ENCODE results near the gene PDILT. TPM values are rescaled to one million over a fixed set of nuclear protein-coding genes. Genes with fewer than 3 reads are reported as not detected.

Gene PDILT
- total RNA-seq, 1 donor from 2014 or later: not detected

- DNase-seq (no peak), ATAC-seq (no peak)
- intact Hi-C loops (cut with micrococcal nuclease): no loop called here
Observed at GRCh38 chr16:20410121-20410723, 5.7 kb upstream of the PDILT start.

GRCh38 chr16:20409398-20410120 is 5.0 kb upstream of the PDILT start, which contains the start of gene ACSM5:
TSS of gene ACSM5 (plus strand) at chr16:20409534. CDS start at chr16:20411485, 1,951 bp downstream.
- peak; percentile 75 for ATAC-seq

GRCh38 chr16:20402651-20403050 is 1.9 kb downstream of the PDILT start:
- intact Hi-C loops (cut with micrococcal nuclease): no loop called here
- ATAC-seq: no peak
- DNase-seq: no peak

More at GRCh38 chr16:20409398-20410120, 5.0 kb upstream of the PDILT start, which contains the start of gene ACSM5:
- DNase-seq: peak; percentile 64
- intact Hi-C loops (cut with micrococcal nuclease): no loop called here

GRCh38 chr16:20401475-20402016 is 3.0 kb downstream of the PDILT start:
- ATAC-seq (no peak), DNase-seq (no peak)
- intact Hi-C loops (cut with micrococcal nuclease): no loop called here

- intact Hi-C loops (cut with micrococcal nuclease): no loop called here
- ATAC-seq: no peak
- DNase-seq: no peak
Observed at GRCh38 chr16:20401066-20401465, 3.5 kb downstream of the PDILT start.

- DNase-seq (no peak), ATAC-seq (no peak)
- intact Hi-C loops (cut with micrococcal nuclease): no loop called here
Observed at GRCh38 chr16:20399185-20399584, 5.4 kb downstream of the PDILT start.

GRCh38 chr16:20398603-20399002 is 5.9 kb downstream of the PDILT start:
- ATAC-seq: no peak
- DNase-seq: no peak

GRCh38 chr16:20397468-20398074 is 7.0 kb downstream of the PDILT start:
- no peak for ATAC-seq
- no peak for DNase-seq
- intact Hi-C loops (cut with micrococcal nuclease): no loop called here

More at GRCh38 chr16:20398603-20399002, 5.9 kb downstream of the PDILT start:
- intact Hi-C loops (cut with micrococcal nuclease): no loop called here

GRCh38 chr16:20396846-20397467 is 7.6 kb downstream of the PDILT start:
- intact Hi-C loops (cut with micrococcal nuclease): no loop called here
- ATAC-seq (no peak), DNase-seq (no peak)

GRCh38 chr16:20395946-20396345 is 8.6 kb downstream of the PDILT start:
- no peak for DNase-seq
- no peak for ATAC-seq
- intact Hi-C loops (cut with micrococcal nuclease): no loop called here

GRCh38 chr16:20393801-20394577 is 10.5 kb downstream of the PDILT start:
- DNase-seq: no peak
- intact Hi-C loops (cut with micrococcal nuclease): no loop called here
- ATAC-seq: peak; percentile 51

- DNase-seq (no peak), ATAC-seq (no peak)
- intact Hi-C loops (cut with micrococcal nuclease): no loop called here
Observed at GRCh38 chr16:20391045-20391444, 13.5 kb downstream of the PDILT start.

- intact Hi-C loops (cut with micrococcal nuclease): no loop called here
- no peak for ATAC-seq
- no peak for DNase-seq
Observed at GRCh38 chr16:20388854-20389253, 15.7 kb downstream of the PDILT start.

GRCh38 chr16:20387978-20388377 is 16.6 kb downstream of the PDILT start:
- intact Hi-C loops (cut with micrococcal nuclease): no loop called here
- ATAC-seq (no peak), DNase-seq (no peak)

GRCh38 chr16:20385844-20386832 is 18.4 kb downstream of the PDILT start:
- intact Hi-C loops (cut with micrococcal nuclease): no loop called here
- peak; percentile 73 for ATAC-seq
- DNase-seq: peak; percentile 77

- ATAC-seq (peak; percentile 61), DNase-seq (no peak)
- intact Hi-C loops (cut with micrococcal nuclease): loop anchor here (5.0 kb wide), 1 partner anchor 476 kb away; no protein-coding TSS in a partner anchor
Observed at GRCh38 chr16:20383106-20384029, 21.2 kb downstream of the PDILT start.

Data from left ventricle myocardium superior (tissue), 1 donor.